SK-N-SH (cell line): ENCODE results near the gene NEK9.

Experiments
- CTCF ChIP-seq: fragments of 200-600 bp; sonication (generic); IDR thresholded peaks from 2 replicates; pipeline ENCODE4 v1.6.1; 2017; ENCODE audit warnings: antibody characterized with exemption, mild to moderate bottlenecking, moderate library complexity
- FOXM1 ChIP-seq: IDR thresholded peaks from 2 replicates; pipeline ENCODE4 v1.4.0; 2012; ENCODE audit warnings: low read depth, mild to moderate bottlenecking
- GATA2 ChIP-seq: sonication (generic); formaldehyde crosslinking; IDR thresholded peaks from 2 replicates; pipeline ENCODE4 v1.5.0; 2020; ENCODE audit warnings: mild to moderate bottlenecking, missing genetic modification reagents
- MEF2A ChIP-seq: IDR thresholded peaks from 2 replicates; pipeline ENCODE4 v1.4.0; 2012; ENCODE audit warnings: low read depth, borderline replicate concordance
- PBX3 ChIP-seq: IDR thresholded peaks from 2 replicates; pipeline ENCODE4; 2012
- RAD21 ChIP-seq: IDR thresholded peaks from 2 replicates; pipeline ENCODE4 v1.6.1; 2012; ENCODE audit warnings: mild to moderate bottlenecking, low read length
- SMC3 ChIP-seq: IDR thresholded peaks from 2 replicates; pipeline ENCODE4 v1.6.1; 2012; ENCODE audit warnings: low read depth, low read length, improper control_type of control experiment
- TCF12 ChIP-seq: IDR thresholded peaks from 2 replicates; pipeline ENCODE4 v1.4.0; 2012
- USF1 ChIP-seq: IDR thresholded peaks from 2 replicates; pipeline ENCODE4 v1.4.0; 2012; ENCODE audit warnings: low read depth, borderline replicate concordance
- YY1 ChIP-seq: IDR thresholded peaks from 2 replicates; pipeline ENCODE4 v1.4.0; 2012; ENCODE audit warnings: low read depth, mild to moderate bottlenecking

- peak; percentile 66 for TF ChIP-seq TCF12
- TF ChIP-seq RAD21: no peak
- TF ChIP-seq GATA2: peak; percentile 51
- TF ChIP-seq FOXM1: no peak
- no peak for TF ChIP-seq USF1
- no peak for TF ChIP-seq YY1
- no peak for TF ChIP-seq SMC3
- TF ChIP-seq PBX3: no peak
- no peak for TF ChIP-seq MEF2A
- no peak for TF ChIP-seq CTCF
These were observed 73.2 kb downstream of the NEK9 start for GRCh38 chr14:75053396-75054291.
